HS-5 (cell line): ENCODE results near the gene ITPR1.
"Not testable (repeated sequence)": the region's sequence is repeated elsewhere in the genome, so short reads cannot be mapped to it uniquely, and the experiment has no call there.

ENCODE experiments used
- DNase-seq: peaks from one replicate; pipeline ENCODE4 v3.0.0-alpha.2; 2012; ENCODE audit warnings: low read depth

Gene ITPR1

GRCh38 chr3:4571690-4572334 lies 78.7 kb downstream of the ITPR1 start:
- no peak for DNase-seq

- no peak for DNase-seq
Measured at GRCh38 chr3:4573153-4573552, 80.0 kb downstream of the ITPR1 start.

DNA sequence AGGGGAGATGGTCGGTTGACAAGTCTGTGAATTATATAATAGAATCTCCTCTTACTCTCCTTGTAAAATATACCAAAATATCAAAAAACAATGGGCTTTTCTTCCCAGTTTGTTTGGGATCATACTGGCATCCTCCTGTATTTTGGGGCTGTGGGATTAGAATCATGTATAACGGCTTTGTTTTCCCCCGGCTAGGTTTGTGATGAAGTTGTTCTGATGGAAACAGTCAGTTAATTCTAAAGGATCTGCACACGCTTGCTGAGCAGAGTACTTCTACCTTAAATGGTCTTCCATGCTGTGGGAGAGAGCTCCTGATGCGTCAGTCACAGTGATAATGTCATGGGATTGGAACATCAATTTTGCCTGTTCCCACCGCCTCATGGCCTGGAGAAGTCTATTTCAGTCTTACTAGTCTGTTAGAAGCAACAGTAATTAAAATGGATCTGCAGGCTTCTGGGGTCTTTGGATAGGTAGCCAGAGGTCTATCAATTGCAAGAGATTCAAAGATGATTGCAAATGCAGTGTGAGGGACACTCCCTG lies 81.3 kb downstream of the ITPR1 start:
- no peak for DNase-seq

GRCh38 chr3:4575381-4575780 lies 82.2 kb downstream of the ITPR1 start:
- no peak for DNase-seq

GRCh38 chr3:4577721-4578120 lies 84.6 kb downstream of the ITPR1 start:
- no peak for DNase-seq

DNA sequence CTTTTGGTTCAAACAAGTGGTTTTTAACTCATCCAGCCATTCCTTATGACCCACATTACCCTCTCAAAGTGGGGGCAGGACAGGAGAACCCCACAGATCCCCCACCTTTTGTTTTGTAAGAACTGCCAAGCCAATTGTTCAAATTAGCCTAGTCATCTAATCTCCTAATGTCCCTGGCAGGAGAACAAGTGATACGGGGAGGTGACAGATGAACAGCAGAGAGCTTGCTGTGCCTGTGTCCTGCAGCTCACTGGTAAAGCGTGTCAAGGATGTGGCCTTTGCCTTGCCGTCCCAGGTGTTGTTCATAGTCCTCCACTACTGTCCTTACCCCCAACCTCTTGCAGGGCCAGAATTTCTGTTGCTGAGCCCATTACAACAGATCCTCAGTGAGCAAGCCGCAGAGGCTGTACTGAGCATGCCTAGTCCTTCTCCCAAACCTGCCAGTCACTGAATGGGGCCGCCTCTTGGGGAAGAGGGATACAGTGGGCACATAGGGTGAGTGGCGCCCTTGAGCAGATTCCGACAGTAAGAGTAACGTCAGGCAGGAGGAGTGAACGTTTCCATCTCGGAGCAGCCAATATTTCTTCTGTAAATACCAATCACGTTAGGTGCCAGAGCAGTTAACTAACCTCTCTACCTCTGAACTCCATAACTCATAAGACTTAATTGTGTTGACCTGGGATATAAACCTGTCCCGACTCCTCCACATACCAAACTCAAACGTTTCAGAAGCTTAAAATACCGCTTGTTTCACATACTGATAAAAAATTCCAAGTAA lies 87.4 kb downstream of the ITPR1 start:
- DNase-seq = no peak

DNA sequence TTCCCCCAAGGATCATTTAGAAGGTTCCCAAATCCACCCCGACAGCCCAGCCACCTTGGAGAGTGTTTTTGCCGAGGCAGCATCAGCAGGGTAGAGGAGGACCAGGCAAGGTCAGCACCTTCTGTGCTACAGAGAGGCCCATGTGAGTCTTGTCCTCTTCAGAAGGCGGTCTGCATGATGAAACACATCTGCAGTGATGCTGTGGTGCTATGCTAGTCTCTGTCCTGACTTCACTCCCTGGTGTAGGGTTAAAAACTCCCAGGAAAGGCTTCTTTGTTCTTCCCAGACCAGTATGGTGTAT lies 87.9 kb downstream of the ITPR1 start:
- no peak for DNase-seq

GRCh38 chr3:4581498-4581897 lies 88.3 kb downstream of the ITPR1 start:
- DNase-seq = no peak

DNA sequence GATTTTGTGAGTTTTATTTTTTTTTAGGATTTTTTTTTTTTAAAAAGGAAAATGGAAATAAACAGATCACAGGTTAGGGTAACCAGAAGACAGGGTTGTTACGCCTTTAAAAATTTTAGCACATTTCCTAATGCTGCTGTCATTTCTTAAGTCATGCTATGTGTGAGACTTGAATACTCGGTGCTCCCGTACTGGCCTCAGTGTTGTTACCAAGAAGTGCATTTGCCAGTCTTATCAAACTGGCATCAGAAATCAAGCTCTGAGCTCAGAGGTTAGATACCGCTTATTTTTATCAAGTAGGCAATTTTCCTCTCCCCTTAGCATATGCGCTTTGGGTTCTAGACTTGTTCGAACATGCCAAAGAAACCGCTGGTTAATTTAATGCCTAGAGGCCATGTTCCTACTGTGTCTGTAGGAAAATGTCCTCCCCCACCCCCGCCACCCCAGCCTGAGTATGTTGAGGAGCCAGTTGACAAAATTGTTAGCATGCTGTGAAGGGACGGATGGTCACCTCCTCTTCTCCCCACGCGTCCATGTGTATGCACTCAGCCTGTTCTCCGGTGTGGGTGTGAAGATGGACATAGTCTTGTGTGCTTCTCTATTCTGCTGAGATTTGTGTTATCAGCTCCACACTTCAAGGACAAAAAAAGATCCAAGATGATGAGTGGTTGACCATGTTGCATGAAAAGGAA lies 88.9 kb downstream of the ITPR1 start:
- no peak for DNase-seq

DNA sequence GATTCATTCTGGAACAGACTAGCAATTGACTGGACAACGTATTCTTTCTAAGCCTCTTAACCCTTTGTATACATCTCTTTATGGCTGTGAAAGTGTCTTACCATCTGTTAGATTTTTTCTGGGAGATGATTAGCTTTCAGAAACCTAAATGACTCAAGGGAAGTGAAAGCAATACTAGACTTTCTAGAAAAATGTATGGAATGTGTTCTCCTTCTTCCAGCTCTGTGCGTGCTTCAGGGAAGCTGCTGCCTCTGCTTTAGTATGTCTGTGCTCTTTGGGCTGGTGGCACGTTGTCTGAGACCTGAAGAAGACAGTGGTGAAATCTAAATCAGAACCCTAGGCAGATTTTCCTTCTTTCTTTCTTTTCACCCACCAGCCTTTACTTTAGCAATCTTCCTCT lies 89.5 kb downstream of the ITPR1 start:
- peak; percentile 14 for DNase-seq

DNA sequence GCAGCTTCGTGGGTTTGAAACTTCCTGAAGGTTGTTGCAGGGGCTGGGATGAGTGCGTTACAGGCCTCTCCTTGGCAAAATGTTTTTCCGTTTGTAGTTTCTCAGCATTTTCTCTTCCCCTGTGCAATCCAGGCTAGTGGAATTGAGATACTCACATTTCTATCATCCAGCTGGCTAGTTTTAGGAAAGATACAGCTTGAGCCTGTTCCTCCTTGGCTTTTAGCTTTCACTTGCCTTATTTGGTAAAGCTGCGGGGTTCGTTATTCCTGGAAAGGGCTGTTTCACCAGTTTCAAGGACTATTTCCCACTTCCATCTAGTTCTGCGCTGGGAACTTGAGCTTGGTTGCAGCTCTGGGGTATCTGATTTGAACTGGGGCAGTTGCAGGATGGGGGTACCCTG lies 90.3 kb downstream of the ITPR1 start:
- no peak for DNase-seq

- no peak for DNase-seq
Measured at GRCh38 chr3:4584456-4585249, 91.5 kb downstream of the ITPR1 start.

GRCh38 chr3:4586381-4586780 lies 93.2 kb downstream of the ITPR1 start:
- no peak for DNase-seq

DNA sequence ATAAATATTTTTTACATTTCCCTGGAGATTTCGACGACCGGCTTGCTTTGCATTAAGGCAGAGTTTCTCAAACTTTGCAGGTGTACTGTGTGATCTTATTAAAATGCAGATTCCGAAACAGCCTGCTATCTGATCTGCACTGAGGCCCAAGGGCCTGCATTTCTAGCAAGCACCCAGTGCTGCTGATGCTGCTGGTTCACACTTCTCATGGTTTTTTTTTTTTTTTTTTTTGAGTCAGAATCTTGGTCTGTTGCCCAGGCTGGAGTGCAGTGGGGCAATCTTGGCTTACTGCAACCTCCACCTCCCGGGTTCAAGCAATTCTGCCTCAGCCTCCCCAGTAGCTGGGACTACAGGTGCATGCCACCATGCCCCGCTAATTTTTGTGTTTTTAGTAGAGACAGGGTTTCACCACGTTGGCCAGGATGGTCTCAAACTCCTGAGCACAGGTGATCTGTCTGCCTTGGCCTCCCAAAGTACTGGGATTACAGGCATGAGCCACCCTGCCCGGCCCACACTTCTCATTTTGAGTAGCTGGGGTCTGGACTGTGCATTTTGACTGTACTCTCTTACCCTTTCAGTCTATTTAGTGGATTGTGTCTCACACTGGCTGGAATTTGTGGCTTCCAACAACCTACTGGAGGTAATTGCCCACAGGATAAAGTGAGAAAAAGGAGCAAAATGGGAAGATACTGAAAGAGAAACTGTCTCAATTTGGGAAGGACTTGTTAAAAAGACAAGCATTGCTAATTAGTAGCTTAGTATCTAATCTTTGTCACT lies 94.1 kb downstream of the ITPR1 start:
- DNase-seq = no peak

DNA sequence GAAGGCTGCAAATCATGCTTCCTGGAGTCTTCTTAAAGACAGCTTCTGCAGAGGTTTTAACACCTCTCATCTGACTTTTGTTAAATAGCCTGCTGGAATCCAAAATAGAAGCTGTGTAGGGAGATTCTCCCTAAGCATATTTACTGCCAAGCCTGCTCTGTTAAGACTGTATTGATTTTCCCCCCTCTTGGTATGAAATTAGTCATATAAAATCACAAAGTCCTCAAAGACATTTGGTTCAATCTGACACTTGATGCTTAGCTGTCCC lies 94.6 kb downstream of the ITPR1 start:
- DNase-seq = no peak

GRCh38 chr3:4588466-4588865 lies 95.3 kb downstream of the ITPR1 start:
- peak; percentile 39 for DNase-seq

DNA sequence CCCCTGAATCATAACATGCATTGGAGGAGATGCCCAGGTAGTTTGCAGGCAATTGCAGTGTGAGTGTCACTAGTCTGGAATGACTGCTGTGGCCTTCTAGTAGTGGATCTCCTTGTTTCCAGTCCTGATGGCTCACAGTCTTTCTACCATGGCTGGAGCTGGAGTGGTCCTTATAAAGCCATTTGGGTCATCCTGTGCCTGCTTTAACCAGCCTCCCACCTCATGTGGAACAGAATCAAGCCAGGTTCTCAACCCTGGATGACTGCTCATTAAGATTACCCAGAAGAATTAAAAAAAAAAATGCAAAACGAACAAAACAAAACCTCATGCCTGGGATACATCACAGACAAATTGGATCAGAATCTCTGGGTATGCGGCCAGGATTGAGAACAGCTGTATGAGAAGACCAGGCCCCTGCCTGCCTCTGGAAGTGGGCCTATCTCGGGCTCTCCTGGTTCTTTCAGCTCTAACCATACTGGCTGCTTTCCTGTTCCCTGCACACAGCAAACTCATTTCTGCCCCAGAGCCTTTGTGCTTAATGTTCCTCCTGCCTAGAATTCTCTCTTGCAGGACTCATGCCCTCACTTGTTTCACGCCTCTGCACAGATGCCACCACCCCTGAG lies 96.4 kb downstream of the ITPR1 start:
- no peak for DNase-seq

GRCh38 chr3:4590849-4591248 lies 97.7 kb downstream of the ITPR1 start:
- DNase-seq = not testable (repeated sequence)

DNA sequence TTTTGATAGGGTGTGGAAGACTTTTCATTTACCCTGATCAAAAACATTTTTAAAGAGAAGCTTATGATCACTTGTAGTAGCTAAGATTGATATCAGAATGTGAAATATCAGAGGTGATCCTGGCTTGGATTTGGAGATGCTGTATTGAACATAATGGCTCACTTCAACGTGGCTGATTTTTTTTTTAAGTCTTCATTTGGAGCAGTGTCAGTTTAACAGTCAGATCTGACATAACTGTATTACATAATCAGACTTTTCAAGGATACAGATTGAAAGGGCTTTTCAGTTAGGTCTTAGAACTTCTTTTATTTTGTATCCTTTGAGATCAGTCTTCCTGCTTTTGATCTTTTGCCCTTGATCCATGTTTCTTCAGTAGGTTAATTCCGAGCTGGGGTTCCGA lies 98.5 kb downstream of the ITPR1 start:
- DNase-seq = no peak

DNA sequence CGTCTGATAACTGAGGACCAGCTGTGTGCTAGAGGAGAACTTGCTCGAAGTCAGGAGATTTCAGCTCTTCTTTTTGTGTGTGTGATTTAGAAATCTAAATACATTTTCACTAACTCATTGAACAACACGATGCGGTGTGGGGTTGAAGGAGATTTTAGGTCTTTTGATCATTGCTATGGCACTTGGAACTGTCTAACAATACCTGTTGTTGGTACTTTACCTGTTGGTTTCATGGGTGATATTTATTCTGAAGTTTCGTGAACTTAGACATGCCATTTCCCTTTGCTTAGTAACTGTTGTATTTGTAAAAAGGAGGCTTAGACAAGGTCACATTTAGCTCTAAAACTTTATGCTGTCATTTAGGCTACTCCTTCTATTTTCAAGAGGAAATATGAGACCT lies 99.9 kb downstream of the ITPR1 start:
- no peak for DNase-seq

DNA sequence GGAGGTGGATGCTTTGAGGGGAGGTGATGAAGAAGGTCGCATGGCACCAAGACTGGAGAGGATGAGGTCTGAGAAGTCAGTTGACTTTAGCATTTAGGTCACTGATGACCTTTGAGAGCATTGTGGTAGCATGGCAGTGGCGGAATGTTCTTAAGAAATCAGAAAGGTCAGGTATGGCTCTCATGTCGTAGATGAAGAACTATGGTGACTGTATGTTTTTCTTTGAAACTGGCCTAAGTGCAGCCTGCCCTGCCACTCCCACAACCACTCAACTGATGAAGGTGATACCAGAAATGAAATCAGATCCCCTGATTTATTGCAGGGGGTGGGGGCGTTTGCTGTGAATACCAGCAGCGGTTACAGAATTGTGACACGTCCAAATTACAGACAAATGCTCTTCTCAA lies 102.6 kb downstream of the ITPR1 start:
- no peak for DNase-seq
